Measurements from ENCODE around the gene DAGLB. TPM values are rescaled to one million over a fixed set of nuclear protein-coding genes. Genes with fewer than 3 reads are reported as not detected.
A peak's percentile ranks its signal among the peaks of the same experiment; 100 is the strongest.

The DAGLB gene
- total and polyA plus RNA-seq, 2 of the 8 experiments (the other 6 are each of a cell fraction or from before 2014, with no cell fraction given) = 27.0 to 39.6 TPM

DNA sequence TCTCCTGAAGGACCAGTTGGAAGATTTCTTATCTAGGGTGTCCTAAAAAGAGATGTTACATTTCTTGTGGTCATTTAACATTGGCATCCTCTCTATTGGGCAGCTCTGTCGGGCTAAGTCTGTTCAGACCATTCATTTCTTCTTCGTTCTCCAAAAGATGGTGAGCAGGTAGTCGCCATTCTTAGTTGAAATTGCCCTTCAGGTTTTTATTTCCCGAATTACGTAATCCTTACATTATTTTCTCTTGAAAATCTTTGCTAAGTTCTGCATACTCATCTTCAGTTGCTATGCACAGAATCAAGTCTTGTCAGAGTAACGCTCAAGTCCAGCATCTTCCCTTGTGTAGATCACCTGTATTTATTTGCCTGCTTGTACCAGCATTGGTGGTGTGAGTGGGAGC is 53.6 kb downstream of the DAGLB start:
- no peak overlapping the region for H4K91ac ChIP-seq (replicated peaks; ENCODE audit: insufficient read length, low read length)
- POLR2A ChIA-PET (ENCODE audit: partially characterized antibody) = interaction anchor here (0.8 to 1.4 kb wide), 3 partner anchors 9 to 16 kb away, joined by 3 read pairs; no protein-coding TSS in a partner anchor
- no peak overlapping the region for H3K4me3 ChIP-seq (ENCODE audit: extremely low read depth in 1 of 4, insufficient read depth in 2 of 4, low read depth in 3 of 4, low read length in 4 of 4)
- H2BK15ac ChIP-seq (ENCODE audit: low read length) = no peak overlapping the region
- no peak overlapping the region for H4K8ac ChIP-seq (ENCODE audit: extremely low read depth, insufficient read depth, low read length)
- peaks cover 8% of the 10 kb centered on the region for H3K79me1 ChIP-seq (ENCODE audit: low read depth, low read length)
- H3K56ac ChIP-seq (replicated peaks; ENCODE audit: insufficient read length, low read depth, low read length) = no peak overlapping the region
- no peak overlapping the region for H2AK5ac ChIP-seq (ENCODE audit: low read depth, low read length)
- no peak overlapping the region for H2BK120ac ChIP-seq (replicated peaks; ENCODE audit: low read depth, low read length)
- TF ChIP-seq CEBPB (IDR thresholded peaks at IDR 0.05; ENCODE audit: low read depth, low read length) (0 out of 2 replicates have a peak, but pooled peaks have one; percentile 7), NANOG (IDR thresholded peaks at IDR 0.05; ENCODE audit: insufficient read depth, low read depth, low read length, poor library complexity, severe bottlenecking) (no peak)
- H3K18ac ChIP-seq (ENCODE audit: extremely low read depth, low read length) = no peak overlapping the region
- no peak overlapping the region; the same call in 1 of the 2 replicates for H2BK5ac ChIP-seq (ENCODE audit: low read depth, low read length)
- no peaks in the 10 kb centered on the region for H3K9me3 ChIP-seq (ENCODE audit: insufficient read depth in 2 of 2, low read depth in 1 of 2, low read length in 1 of 2)
- H3K27ac ChIP-seq (ENCODE audit: low read depth, low read length) = no peak overlapping the region
- no peak for FAIRE-seq
- DNase-seq (ENCODE audit: low read depth in 1 of 2, low spot score in 2 of 2) = no peak
- H3K23ac ChIP-seq (ENCODE audit: insufficient read length) = no peak overlapping the region
- H2AFZ ChIP-seq (ENCODE audit: low read length) = no peak overlapping the region
- H3K27me3 ChIP-seq (replicated peaks in 1 of 4; ENCODE audit: control insufficient read depth in 3 of 4, extremely low read depth in 1 of 4, insufficient read depth in 3 of 4, low read length in 3 of 4) = no peaks in the 10 kb centered on the region
- H3K9ac ChIP-seq (replicated peaks in 1 of 4; ENCODE audit: extremely low read depth in 1 of 4, low read depth in 3 of 4, low read length in 3 of 4) = no peak overlapping the region
- H3K36me3 ChIP-seq (ENCODE audit: control insufficient read depth in 2 of 4, insufficient read depth in 4 of 4, low read length in 3 of 4) = peaks cover 2 to 43% (median 19%) of the 10 kb centered on the region in 4 experiments; a peak in 6 of 8 replicates
- H3K4me1 ChIP-seq (replicated peaks in 1 of 4; ENCODE audit: control insufficient read depth in 3 of 4, insufficient read depth in 4 of 4, low read length in 3 of 4) = peaks cover 0 to 3% (median 0%) of the 10 kb centered on the region in 4 experiments; a peak in 1 of 7 replicates
- peaks cover 24 to 29% of the 10 kb centered on the region in 2 experiments for H4K20me1 ChIP-seq (replicated peaks in 1 of 2; ENCODE audit: control insufficient read depth in 1 of 2, insufficient read depth in 2 of 2, low read length in 2 of 2)
- peaks cover 42 to 92% of the 10 kb centered on the region in 2 experiments for H3K79me2 ChIP-seq (ENCODE audit: control insufficient read depth in 1 of 2, insufficient read depth in 2 of 2, low read length in 2 of 2)
- no peak overlapping the region for H2BK12ac ChIP-seq (ENCODE audit: low read depth, low read length)
- CTCF ChIA-PET (ENCODE audit: partially characterized antibody) = interaction anchor here (0.6 to 1.7 kb wide), 3 partner anchors 11 to 40 kb away, joined by 3 to 6 read pairs (median 3); no protein-coding TSS in a partner anchor
- H2BK20ac ChIP-seq (ENCODE audit: low read length) = no peak overlapping the region
- H3K4me2 ChIP-seq (ENCODE audit: insufficient read depth in 1 of 2, low read depth in 2 of 2, low read length in 2 of 2) = no peak overlapping the region
- 94% methylated on average over 6 of the region's 6 CpGs; no CpG with 5 or more reads in 1 of the 2 experiments for WGBS, 2 experiments (ENCODE audit: extremely low coverage in 1 of 2, insufficient coverage in 1 of 2, insufficient read length in 1 of 2, insufficient replicate concordance in 2 of 2, low coverage in 1 of 2, low lambda C conversion rate in 2 of 2, missing lambda C conversion rate in 1 of 2)
- no peak overlapping the region for H4K5ac ChIP-seq (ENCODE audit: insufficient read length, low read depth, low read length)
- no peaks in the 10 kb centered on the region for H3K23me2 ChIP-seq (ENCODE audit: low read depth, low read length)
- H3K14ac ChIP-seq (ENCODE audit: insufficient read length) = no peak overlapping the region
- H3K4ac ChIP-seq (replicated peaks; ENCODE audit: insufficient read length, low read depth, low read length) = no peak overlapping the region
